Upper lobe of left lung (tissue), 4 donors: Measurements from ENCODE around the gene LRRC45.
A peak's percentile ranks its signal among the peaks of the same experiment; 100 is the strongest.

Source experiments
- CTCF ChIP-seq, 6 experiments: fragments of 450-650 bp in 4 of 6; fragments of 200-600 bp in 2 of 6; sonication (generic) in 2 of 6; IDR thresholded peaks; one replicate each; pipeline ENCODE4 v1.5.1; 2016 to 2019; ENCODE audit warnings: antibody characterized with exemption in 6 of 6
- EP300 ChIP-seq, 4 donors: sonication (generic); formaldehyde crosslinking; IDR thresholded peaks; one replicate each; pipeline ENCODE4 v1.5.1; 2017; ENCODE audit warnings: antibody characterized with exemption in 4 of 4, control low read depth in 2 of 4
- POLR2A ChIP-seq, 4 donors: fragments of 450-650 bp; IDR thresholded peaks; one replicate each; pipeline ENCODE4 v1.5.1; 2016 to 2017; ENCODE audit warnings: antibody characterized with exemption in 4 of 4, mild to moderate bottlenecking in 2 of 4
- POLR2AphosphoS5 ChIP-seq, 2 donors: sonication (generic); formaldehyde crosslinking; IDR thresholded peaks; one replicate each; pipeline ENCODE4 v1.5.1; 2017; ENCODE audit warnings: antibody characterized with exemption in 2 of 2

DNA sequence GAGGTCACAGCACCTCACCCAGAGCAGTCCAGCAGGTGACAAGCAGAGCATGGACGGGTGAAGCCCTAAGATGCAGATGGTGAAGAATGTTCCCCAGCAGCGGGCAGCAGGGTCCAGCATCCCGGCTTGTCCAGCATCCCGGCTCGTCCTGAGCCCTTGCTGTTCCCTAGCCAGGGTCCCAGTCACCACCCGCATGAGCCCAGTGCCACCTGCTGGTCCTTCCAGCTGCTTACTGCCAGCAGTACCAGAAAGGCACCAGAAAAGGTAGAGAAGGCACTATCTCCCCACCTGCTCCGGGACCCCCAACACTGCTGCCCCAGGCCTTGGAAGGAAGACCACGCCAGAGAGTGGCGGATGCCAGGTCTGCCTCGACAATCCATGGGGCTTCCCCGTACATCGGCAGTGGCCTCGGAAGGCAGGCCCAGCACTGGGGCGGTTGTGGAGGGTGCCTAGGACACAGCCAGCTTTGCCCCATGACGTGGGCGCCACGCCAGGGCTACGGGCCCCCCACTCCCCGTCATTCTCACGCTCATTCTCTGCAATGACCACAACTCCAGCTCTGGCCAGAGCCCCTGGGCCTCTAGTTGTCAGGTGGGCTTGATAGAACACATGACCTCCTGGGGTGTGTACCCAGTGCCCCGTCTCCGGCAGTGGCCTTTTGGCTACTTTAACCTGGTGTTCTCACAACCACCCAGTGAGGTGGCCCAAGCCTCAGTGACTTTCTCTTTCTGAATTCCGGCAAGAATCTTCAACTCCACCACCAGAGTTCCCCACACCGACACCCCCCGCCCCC, 1.8 kb upstream of the LRRC45 start:
- TF ChIP-seq CTCF (IDR thresholded peaks at IDR 0.05) (peak; percentile 54 to 90 (median 80)), POLR2AphosphoS5 (IDR thresholded peaks at IDR 0.05) (no peak), POLR2A (IDR thresholded peaks at IDR 0.05) (no peak), EP300 (IDR thresholded peaks at IDR 0.05) (no peak)
